ENCODE data around the gene CPNE6.

The CPNE6 gene

DNA sequence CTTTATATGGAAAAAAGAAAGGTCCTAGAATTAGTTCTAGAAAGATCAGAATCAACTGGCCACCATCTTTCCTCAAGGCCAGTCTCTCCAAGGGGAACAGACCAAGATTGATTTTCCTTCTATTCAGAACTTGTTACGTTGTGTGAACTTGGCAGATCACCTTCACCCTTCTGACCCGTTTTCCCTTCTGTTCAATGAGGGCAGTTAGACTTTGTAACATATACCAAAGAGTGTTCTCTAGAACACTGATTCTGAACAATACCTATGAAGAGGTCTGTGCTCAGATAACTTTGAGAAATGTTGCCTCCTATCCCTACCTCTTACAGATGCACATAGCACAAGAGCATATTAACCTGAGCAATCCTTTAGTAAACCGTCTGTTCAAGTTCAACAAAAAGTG lies 12.1 kb downstream of the CPNE6 start:
- Mint-ChIP-seq H3K9me3 (no peaks in the 10 kb centered on the region), H3K27me3 (no peaks in the 10 kb centered on the region), H3K4me3 (no peak overlapping the region), H3K27ac (no peak overlapping the region), H3K36me3 (ENCODE audit: low read depth) (no peaks in the 10 kb centered on the region), H3K4me1 (ENCODE audit: low read depth) (peaks cover 23% of the 10 kb centered on the region)

DNA sequence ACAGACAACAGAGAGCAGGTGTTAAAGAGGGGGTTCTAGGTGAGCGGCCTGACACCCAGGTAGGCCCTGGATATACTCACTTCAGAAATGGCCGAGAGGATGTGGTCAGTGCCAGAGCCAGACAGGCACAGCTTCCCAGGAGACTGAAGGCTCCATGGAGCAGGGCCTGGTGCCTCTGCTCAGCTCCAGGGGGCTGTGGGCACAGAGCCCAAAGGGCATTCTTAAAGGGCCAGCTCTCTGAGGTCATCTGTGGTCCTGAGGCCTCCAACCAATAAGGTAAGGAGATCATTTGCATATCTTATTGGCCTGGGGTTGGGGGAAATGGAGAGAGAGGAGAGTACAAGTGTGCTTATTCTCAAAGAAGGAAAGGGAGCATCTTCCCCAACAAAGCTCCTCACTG lies 13.1 kb downstream of the CPNE6 start:
- Mint-ChIP-seq H3K4me3 (no peak overlapping the region), H3K9me3 (no peaks in the 10 kb centered on the region), H3K27ac (no peak overlapping the region), H3K4me1 (ENCODE audit: low read depth) (peaks cover 18% of the 10 kb centered on the region), H3K27me3 (no peaks in the 10 kb centered on the region), H3K36me3 (ENCODE audit: low read depth) (no peaks in the 10 kb centered on the region)

DNA sequence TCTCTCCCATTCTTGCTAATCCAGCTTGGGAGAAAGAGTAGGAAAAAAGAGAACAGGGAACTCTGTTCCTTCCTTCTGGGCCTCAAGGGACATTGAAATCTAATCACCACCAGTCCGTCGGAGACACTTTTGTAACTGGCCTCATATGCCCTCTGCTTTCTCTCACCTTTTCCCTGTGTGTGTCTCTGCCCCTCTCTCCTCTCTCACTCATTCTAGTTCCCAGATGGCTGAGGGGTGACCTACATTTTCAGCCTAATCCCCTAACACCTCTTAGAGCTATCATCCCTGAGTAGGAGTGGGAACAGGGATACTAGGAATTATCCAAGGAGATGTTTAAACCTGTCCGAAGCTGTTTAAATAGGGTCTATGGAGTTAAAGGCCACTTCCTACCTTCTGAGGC lies 13.9 kb downstream of the CPNE6 start:
- no peaks in the 10 kb centered on the region for H3K36me3 Mint-ChIP-seq (ENCODE audit: low read depth)
- H3K9me3 Mint-ChIP-seq: no peaks in the 10 kb centered on the region
- no peak overlapping the region for H3K27ac Mint-ChIP-seq
- no peak overlapping the region for H3K4me3 Mint-ChIP-seq
- no peaks in the 10 kb centered on the region for H3K27me3 Mint-ChIP-seq
- peaks cover 14% of the 10 kb centered on the region for H3K4me1 Mint-ChIP-seq (ENCODE audit: low read depth)

DNA sequence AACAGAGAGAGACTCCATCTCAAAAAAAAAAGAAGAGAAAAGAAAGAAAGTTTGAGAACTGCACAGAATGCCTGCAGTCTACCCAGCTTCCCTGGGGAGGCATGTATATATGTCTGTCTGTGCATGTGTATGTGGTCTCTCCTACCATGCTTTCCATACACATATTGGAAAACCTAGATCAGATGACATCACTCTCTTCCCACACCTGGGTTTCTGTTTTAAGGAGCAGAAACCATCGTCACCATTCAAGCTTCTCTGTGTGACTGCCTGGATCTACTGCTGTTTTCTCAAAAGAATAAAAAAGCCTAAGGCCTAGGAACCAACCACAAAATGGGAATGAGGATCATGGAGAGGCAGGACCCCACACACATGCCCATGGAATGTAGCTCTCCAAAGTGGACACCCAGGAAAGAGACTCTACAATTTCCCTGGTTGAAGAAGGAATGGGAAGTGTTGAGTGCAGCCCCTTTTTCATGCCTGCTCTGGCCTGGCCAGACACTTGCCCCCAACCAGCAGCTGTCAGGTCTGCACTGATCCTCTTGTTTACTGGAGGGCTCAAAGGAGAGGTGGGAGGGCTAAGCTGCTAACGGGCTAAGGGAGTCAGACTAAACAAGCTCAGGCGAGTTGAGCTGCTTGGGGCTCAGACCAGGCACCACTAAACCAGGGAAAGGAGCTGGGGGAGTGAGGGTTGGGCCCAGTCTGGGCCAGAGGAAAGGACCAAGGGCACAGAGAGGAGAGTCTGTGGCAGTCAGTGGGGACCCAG lies 15.0 kb downstream of the CPNE6 start:
- H3K36me3 Mint-ChIP-seq (ENCODE audit: low read depth): no peaks in the 10 kb centered on the region
- H3K27me3 Mint-ChIP-seq: no peaks in the 10 kb centered on the region
- no peaks in the 10 kb centered on the region for H3K9me3 Mint-ChIP-seq
- no peak overlapping the region for H3K27ac Mint-ChIP-seq
- H3K4me1 Mint-ChIP-seq (ENCODE audit: low read depth): peaks cover 6% of the 10 kb centered on the region
- H3K4me3 Mint-ChIP-seq: no peak overlapping the region

DNA sequence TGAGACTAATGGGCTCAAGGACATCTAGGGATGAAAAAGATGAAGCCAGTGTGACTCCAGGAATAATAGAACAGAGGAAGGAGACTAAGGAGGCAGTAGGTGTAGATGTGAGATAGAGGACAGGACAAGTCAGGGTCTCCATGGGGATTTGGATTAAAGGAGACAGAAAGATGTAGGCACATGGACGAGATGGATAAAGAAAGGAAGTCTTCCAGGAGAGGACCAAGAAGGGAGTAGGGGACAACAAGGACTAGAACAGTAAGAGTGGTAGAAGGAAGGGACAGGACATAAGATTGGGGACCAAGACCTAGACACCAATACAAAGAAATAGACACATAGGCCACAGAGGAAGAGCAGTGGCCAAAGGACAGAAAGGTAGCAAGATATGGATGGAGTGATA lies 15.6 kb downstream of the CPNE6 start:
- H3K27ac Mint-ChIP-seq: no peak overlapping the region
- H3K27me3 Mint-ChIP-seq: no peaks in the 10 kb centered on the region
- peaks cover 3% of the 10 kb centered on the region for H3K4me1 Mint-ChIP-seq (ENCODE audit: low read depth)
- no peak overlapping the region for H3K4me3 Mint-ChIP-seq
- no peaks in the 10 kb centered on the region for H3K9me3 Mint-ChIP-seq
- no peaks in the 10 kb centered on the region for H3K36me3 Mint-ChIP-seq (ENCODE audit: low read depth)

DNA sequence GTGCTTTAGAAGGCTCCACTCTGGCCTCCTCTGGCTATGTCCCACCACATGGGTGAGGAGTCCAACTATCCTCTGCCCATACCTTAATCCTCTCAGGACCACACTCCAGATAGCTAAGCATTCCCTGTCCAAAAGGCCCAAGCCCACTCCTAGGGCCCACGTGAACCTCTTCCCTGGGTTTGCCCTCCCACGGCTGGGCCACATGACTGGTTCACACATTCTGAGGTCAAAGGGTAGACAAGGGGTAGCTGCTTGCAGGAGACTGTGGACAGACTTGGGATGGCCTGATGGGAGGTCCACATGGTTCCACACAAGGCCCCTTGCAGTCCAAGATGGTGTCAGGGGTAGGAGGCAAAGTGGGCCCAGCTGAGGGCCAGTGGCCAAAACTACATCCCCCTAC lies 16.7 kb downstream of the CPNE6 start:
- H3K27me3 Mint-ChIP-seq: no peaks in the 10 kb centered on the region
- H3K36me3 Mint-ChIP-seq (ENCODE audit: low read depth): no peaks in the 10 kb centered on the region
- no peaks in the 10 kb centered on the region for H3K9me3 Mint-ChIP-seq
- no peak overlapping the region for H3K4me3 Mint-ChIP-seq
- no peak overlapping the region for H3K27ac Mint-ChIP-seq
- H3K4me1 Mint-ChIP-seq (ENCODE audit: low read depth): peaks cover 3% of the 10 kb centered on the region

DNA sequence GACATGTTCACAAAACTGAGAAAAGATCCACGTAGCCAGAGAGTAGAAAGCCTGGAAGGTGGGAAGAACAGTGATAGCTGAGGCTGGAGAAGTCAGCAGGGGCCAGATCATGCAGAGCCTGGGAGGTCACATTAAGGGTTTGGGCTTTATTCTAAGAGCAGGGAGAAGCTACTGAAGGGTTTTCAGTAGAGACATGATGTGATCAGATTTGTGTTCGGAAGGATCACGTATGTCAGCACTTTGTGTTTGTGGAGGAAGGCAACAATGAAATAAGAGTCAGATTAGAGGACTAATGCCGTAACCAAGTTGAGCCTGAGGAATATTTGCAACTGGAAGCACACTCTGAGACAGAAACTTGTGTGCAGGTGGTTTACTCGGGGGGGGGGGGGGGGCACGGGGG lies 18.5 kb downstream of the CPNE6 start:
- Mint-ChIP-seq H3K9me3 (no peaks in the 10 kb centered on the region), H3K4me1 (ENCODE audit: low read depth) (peaks cover 10% of the 10 kb centered on the region), H3K4me3 (no peak overlapping the region), H3K36me3 (ENCODE audit: low read depth) (peaks cover under 1% of the 10 kb centered on the region), H3K27me3 (no peaks in the 10 kb centered on the region), H3K27ac (no peak overlapping the region)

DNA sequence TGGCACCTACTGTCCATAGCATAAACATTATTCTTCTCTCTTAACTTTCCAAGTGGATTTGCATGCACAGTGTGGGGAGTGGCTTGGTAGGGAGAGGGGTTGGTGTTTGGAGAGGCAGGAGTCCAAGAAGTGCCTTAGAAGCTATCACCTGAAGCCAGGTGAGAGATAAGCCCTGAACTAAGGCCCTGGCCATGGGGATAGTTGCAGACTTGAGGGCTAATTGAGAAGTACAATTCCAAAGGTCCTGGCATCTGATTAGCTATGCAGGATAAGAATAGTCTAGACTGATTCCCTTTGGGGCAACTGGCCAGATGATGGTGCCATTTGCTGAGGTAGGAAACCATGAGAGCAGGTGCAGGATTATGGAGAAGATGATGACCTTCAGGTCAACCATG lies 20.7 kb downstream of the CPNE6 start:
- Mint-ChIP-seq H3K4me1 (ENCODE audit: low read depth) (peaks cover 26% of the 10 kb centered on the region), H3K4me3 (no peak overlapping the region), H3K27ac (no peak overlapping the region)

DNA sequence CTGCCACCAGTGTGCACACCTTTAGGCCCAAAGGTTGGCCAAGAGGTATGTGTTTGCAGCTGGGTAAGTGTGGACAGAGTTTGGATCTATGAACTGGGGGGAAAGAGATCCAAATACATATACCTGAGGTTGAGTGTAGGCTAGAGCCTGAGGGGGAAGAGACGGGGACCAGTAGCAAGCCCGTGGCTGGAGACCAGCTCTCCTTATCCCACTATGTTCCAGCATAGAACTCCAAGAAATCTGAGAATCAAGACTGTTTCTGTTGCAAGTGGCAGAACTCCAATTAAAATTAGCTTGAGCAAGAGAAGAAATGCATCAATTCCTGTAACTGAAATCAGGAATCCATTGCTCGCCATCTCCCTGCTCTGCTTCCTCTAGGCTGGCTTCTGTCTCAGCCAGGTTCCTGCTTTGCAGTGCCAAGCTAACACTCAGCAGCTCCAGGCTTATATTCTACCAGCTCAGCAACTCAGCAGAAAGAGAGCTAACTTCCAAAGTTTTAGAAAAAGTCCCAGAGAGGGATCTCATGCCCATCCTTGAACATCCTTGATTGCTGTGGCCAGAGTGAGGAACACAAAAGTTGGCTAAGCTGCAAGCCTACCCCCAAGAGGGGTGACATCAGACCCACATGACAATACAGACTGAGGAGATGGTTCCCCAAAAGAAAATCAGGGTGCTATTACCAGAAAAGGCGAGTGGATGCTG lies 21.3 kb downstream of the CPNE6 start:
- no peaks in the 10 kb centered on the region for H3K27me3 Mint-ChIP-seq
- no peaks in the 10 kb centered on the region for H3K9me3 Mint-ChIP-seq
- peaks cover 19% of the 10 kb centered on the region for H3K36me3 Mint-ChIP-seq (ENCODE audit: low read depth)
- peak overlapping the region; percentile 97 for H3K27ac Mint-ChIP-seq
- peaks cover 26% of the 10 kb centered on the region for H3K4me1 Mint-ChIP-seq (ENCODE audit: low read depth)
- H3K4me3 Mint-ChIP-seq: peak overlapping the region; percentile 95

More for the DNA sequence above, 20.7 kb downstream of the CPNE6 start:
- no peaks in the 10 kb centered on the region for H3K27me3 Mint-ChIP-seq
- H3K36me3 Mint-ChIP-seq (ENCODE audit: low read depth): peaks cover 19% of the 10 kb centered on the region
- no peaks in the 10 kb centered on the region for H3K9me3 Mint-ChIP-seq

DNA sequence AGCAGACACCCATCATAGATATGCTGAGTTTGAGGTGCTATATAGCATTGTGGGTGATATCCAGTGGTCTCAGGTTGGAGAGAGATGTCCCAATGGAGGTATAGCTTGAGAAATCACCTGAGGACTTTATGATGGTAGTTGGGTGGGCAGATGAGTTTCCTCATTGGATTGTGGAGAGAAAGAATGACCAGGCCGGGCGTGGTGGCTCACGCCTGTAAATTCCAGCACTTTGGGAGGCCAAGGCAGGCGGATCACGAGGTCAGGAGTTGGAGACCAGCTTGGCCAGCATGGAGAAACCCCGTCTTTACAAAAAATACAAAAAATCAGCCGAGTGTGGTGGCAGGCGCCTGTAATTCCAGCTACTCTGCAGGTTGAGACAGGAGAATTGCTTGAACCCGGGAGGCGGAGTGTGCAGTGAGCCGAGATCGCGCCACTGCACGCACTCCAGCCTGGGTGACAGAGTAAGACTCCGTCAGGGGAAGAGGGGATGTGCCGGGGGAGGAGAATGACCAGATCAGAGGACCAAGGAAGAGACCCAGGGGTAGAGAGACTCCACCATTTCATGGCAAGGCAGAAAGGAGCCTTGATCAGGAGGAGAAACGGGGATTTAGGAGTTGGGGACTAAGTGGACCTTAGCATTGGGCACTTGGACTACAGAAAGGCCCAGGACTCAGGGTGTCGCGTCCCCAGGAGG lies 22.0 kb downstream of the CPNE6 start:
- H3K27ac Mint-ChIP-seq: peak overlapping the region; percentile 97
- H3K9me3 Mint-ChIP-seq: no peaks in the 10 kb centered on the region
- H3K4me1 Mint-ChIP-seq (ENCODE audit: low read depth): peaks cover 26% of the 10 kb centered on the region
- no peaks in the 10 kb centered on the region for H3K27me3 Mint-ChIP-seq
- H3K4me3 Mint-ChIP-seq: peak overlapping the region; percentile 95
- peaks cover 23% of the 10 kb centered on the region for H3K36me3 Mint-ChIP-seq (ENCODE audit: low read depth)

DNA sequence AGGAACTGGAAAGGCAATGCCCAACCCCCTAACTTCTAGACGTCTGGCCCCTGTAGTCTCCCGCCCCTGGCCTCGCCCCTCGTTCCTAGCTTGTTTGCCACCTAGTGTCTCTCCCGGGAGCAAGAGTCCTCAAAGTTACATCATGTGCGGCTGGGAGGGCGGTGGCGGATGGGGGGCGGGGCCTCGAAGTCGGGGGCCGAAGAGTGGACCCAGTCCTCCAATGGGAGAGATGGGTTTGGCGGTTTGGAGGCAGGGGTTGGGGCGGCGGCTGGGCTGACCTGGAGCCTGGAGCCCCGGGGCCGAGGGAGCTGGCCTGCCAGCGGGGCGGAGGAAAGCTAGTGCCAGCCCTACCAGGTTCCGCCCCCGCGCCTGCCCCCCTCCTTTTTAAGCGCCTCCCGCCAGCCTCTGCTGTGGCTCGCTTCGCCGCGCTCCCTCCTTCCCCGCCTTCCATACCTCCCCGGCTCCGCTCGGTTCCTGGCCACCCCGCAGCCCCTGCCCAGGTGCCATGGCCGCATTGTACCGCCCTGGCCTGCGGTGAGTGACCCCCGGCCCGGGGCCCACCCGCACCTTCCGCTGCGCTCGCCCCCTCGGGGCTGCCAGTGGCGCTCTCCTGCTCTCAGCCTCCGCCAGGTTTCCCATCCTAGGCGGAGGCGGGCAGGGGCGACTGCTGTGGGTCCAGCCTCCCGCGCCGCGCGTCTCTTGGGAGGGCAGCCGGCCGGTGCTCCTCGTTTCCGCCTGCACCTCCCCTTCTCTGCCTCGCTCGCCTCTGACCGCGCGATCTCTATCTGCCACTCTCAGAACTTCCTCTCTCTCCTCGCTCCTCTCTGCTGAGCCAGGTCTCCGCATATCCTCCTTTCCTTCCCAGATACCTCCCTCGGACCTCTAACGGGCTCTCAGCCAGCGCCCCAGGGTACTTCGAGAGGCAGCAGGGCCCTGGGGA lies 22.8 kb downstream of the CPNE6 start, which contains the start of gene PCK2:
Gene PCK2, plus strand, starts transcription at position 411 of the 940 bp plus-strand sequence. Its CDS starts 95 bp downstream, at position 506.
- peaks cover 26% of the 10 kb centered on the region for H3K4me1 Mint-ChIP-seq (ENCODE audit: low read depth)
- H3K27me3 Mint-ChIP-seq: no peaks in the 10 kb centered on the region
- H3K4me3 Mint-ChIP-seq: peak within 1 kb of the TSS; percentile 95
- peaks cover 23% of the 10 kb centered on the region for H3K36me3 Mint-ChIP-seq (ENCODE audit: low read depth)
- peak within 1 kb of the TSS; percentile 97 for H3K27ac Mint-ChIP-seq
- no peaks in the 10 kb centered on the region for H3K9me3 Mint-ChIP-seq

DNA sequence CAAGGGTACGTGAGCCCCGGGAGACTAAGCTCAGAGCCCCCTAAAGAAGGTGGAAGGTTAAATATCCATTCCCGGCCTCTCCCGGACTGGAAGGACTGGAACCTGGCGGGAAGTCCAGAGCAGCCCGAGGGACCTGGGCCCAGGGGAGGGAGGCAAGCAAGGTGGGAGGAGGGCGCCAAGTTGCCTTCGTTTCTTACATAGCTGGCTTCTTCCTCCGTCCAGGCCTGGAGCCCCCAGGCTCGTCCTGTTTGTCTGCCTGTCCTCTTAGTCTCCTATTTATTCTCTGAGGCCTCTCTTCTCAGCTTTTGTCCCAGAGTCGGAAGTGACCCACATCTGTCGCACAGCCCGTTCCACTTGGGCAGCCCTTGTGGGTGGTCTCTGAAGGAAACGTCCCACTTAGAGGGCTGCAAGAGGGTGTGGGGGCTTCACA lies 23.5 kb downstream of the CPNE6 start:
- H3K27ac Mint-ChIP-seq: peak overlapping the region; percentile 97
- H3K4me3 Mint-ChIP-seq: peak overlapping the region; percentile 95
- H3K4me1 Mint-ChIP-seq (ENCODE audit: low read depth): peaks cover 26% of the 10 kb centered on the region
- H3K27me3 Mint-ChIP-seq: no peaks in the 10 kb centered on the region
- no peaks in the 10 kb centered on the region for H3K9me3 Mint-ChIP-seq
- H3K36me3 Mint-ChIP-seq (ENCODE audit: low read depth): peaks cover 29% of the 10 kb centered on the region

DNA sequence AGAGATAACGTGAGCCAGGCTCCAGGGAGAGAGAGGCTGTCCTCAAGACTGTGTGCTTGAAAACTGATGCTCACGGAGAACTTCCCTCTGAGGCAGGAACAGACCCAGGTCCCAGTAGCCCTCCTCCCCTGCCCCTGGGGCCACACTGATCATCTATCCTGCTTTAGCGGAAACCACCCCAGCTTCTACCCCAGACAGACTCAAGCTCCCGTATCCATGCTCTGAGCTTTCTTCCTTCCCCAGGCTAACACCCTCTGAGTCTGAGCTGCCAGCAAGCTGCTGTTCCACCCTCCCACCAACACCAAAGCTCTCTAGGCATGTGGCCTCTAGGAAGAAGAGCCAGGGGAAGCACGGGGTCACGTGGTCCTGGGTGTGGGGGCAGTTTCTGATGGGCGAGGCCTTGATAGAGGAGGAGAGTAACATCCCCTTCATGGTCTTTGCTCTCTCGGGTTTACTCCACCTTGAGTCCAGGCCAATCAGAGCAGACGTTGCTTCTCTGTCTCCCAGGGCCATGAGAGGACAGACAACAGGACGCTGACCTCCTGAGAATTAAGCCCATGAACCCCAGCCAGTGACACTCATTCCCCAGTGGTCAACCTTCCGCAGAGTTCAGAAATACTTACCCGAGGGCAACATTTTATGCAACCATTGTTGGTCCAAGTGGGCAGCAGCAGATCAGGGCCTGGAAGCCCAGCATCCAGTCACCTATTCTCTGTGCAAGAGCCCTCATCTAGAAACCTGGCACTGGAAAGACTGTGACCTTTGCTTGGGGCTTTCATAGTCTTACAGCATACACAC lies 24.1 kb downstream of the CPNE6 start:
- peak overlapping the region; percentile 95 for H3K4me3 Mint-ChIP-seq
- peaks cover 26% of the 10 kb centered on the region for H3K4me1 Mint-ChIP-seq (ENCODE audit: low read depth)
- no peaks in the 10 kb centered on the region for H3K27me3 Mint-ChIP-seq
- peak overlapping the region; percentile 97 for H3K27ac Mint-ChIP-seq
- H3K36me3 Mint-ChIP-seq (ENCODE audit: low read depth): peaks cover 36% of the 10 kb centered on the region
- H3K9me3 Mint-ChIP-seq: no peaks in the 10 kb centered on the region

All from stimulated activated naive CD8-positive, alpha-beta T cell treated with anti-CD3 and anti-CD28 coated beads, Interleukin-15, Interleukin-2, amounts not matched to agents 100 ng/mL and 50 ng/mL, for 24 hours (primary cell).